B cell (primary cell): ENCODE measurements around the gene DOK5. TPM values are rescaled to one million over a fixed set of nuclear protein-coding genes. Genes with fewer than 3 reads are reported as not detected.

Source experiments
- ATAC-seq: fragments of 200-7000 bp; cut with Tn5 transposase; one replicate; pipeline ENCODE4 v1.10.0; 2021; ENCODE audit warnings: low read depth, mild to moderate bottlenecking, moderate number of reproducible peaks, moderate library complexity
- CTCF ChIA-PET: fragments of 350-600 bp; sonication (Branson Sonifier 250); formaldehyde crosslinking; loops from one replicate; lab custom pipeline; 2021; ENCODE audit warnings: antibody characterized with exemption, inconsistent platforms; lab: Charles Lee
- POLR2A ChIA-PET: fragments of 350-600 bp; sonication (Branson Sonifier 250); formaldehyde crosslinking; loops from one replicate; lab custom pipeline; 2021; ENCODE audit warnings: antibody characterized with exemption; lab: Charles Lee
- DNase-seq: peaks from one replicate; pipeline ENCODE4 v3.0.0; 2013
- H2AFZ ChIP-seq: 2 replicates; pipeline ENCODE4 v1.6.1; 2012; ENCODE audit warnings: mild to moderate bottlenecking, low read depth, low read length; ENCODE audit not compliant: insufficient read depth, poor library complexity, severe bottlenecking
- H3K27ac ChIP-seq, 2 donors: 1 replicate in 1 of 2; 2 replicates in 1 of 2; pipeline ENCODE4 v1.5.1; 2012 to 2013; ENCODE audit warnings: low read length in 2 of 2, mild to moderate bottlenecking in 2 of 2, moderate library complexity in 1 of 2
- H3K27me3 ChIP-seq, 4 experiments: fragments of 200-600 bp in 1 of 4; sonication (generic) in 1 of 4; replicated peaks in 1 of 4; 1 replicate in 2 of 4; 2 replicates in 2 of 4; pipeline versions ENCODE4 v1.6.1 to v1.7.0; 2013 to 2016; ENCODE audit warnings: low read length in 3 of 4, mild to moderate bottlenecking in 2 of 4, mixed read lengths in 1 of 4, moderate library complexity in 1 of 4; ENCODE audit not compliant: insufficient read depth in 4 of 4, control insufficient read depth in 3 of 4; ENCODE audit errors: control extremely low read depth in 1 of 4
- H3K36me3 ChIP-seq, 2 experiments: replicated peaks in 1 of 2; 1 replicate in 1 of 2; 2 replicates in 1 of 2; pipeline versions ENCODE4 v1.6.1 to v1.7.1; 2013; ENCODE audit warnings: low read length in 1 of 2; ENCODE audit not compliant: insufficient read depth in 2 of 2, control insufficient read depth in 1 of 2; ENCODE audit errors: control extremely low read depth in 1 of 2, extremely low read depth in 1 of 2
- H3K4me1 ChIP-seq, 2 donors: fragments of 200-600 bp in 1 of 2; sonication (generic) in 1 of 2; 1 replicate in 1 of 2; 2 replicates in 1 of 2; pipeline versions ENCODE4 v1.5.1 to v1.6.1; 2013 to 2017; ENCODE audit warnings: low read length in 2 of 2; ENCODE audit not compliant: control insufficient read depth in 2 of 2, insufficient read depth in 2 of 2
- H3K4me2 ChIP-seq: replicated peaks from 2 replicates; pipeline ENCODE3; 2012; ENCODE audit warnings: mild to moderate bottlenecking, low read depth, low read length; ENCODE audit not compliant: poor library complexity, severe bottlenecking
- H3K4me3 ChIP-seq, 5 experiments: fragments of 200-600 bp in 1 of 5; sonication (generic) in 1 of 5; 1 replicate in 3 of 5; 2 replicates in 2 of 5; pipeline versions ENCODE4 v1.5.1 to v1.7.0; 2011 to 2016; ENCODE audit warnings: low read length in 4 of 5, mild to moderate bottlenecking in 4 of 5, low read depth in 2 of 5, control low read depth in 1 of 5, moderate library complexity in 1 of 5; ENCODE audit not compliant: insufficient read depth in 1 of 5; ENCODE audit errors: control extremely low read depth in 1 of 5, extremely low read depth in 1 of 5
- H3K79me2 ChIP-seq: fragments of 200-600 bp; sonication (generic); one replicate; pipeline ENCODE4 v1.6.0; 2016; ENCODE audit warnings: low read length; ENCODE audit not compliant: control insufficient read depth, insufficient read depth
- H3K9ac ChIP-seq: fragments of 200-600 bp; sonication (generic); 2 replicates; pipeline ENCODE4 v1.6.1; 2017; ENCODE audit warnings: mild to moderate bottlenecking, low read length, moderate library complexity
- H3K9me3 ChIP-seq, 3 donors: one replicate each; pipeline versions ENCODE4 v1.6.1 to v1.7.1; 2013; ENCODE audit warnings: low read length in 2 of 3; ENCODE audit not compliant: control insufficient read depth in 2 of 3, insufficient read depth in 1 of 3; ENCODE audit errors: control extremely low read depth in 1 of 3
- H4K20me1 ChIP-seq: 2 replicates; pipeline ENCODE4 v1.6.0; 2012; ENCODE audit warnings: mild to moderate bottlenecking, low read length; ENCODE audit not compliant: insufficient read depth, control insufficient read depth, poor library complexity, severe bottlenecking
- H3K27ac Mint-ChIP-seq: one replicate; pipeline ENCODE4 v1.8.0; 2021; ENCODE audit warnings: mixed read lengths
- H3K27me3 Mint-ChIP-seq: one replicate; pipeline ENCODE4 v1.8.0; 2021; ENCODE audit warnings: mixed read lengths
- H3K4me1 Mint-ChIP-seq: one replicate; pipeline ENCODE4 v1.8.0; 2021; ENCODE audit warnings: mixed read lengths
- H3K4me3 Mint-ChIP-seq: one replicate; pipeline ENCODE4 v1.8.0; 2021; ENCODE audit warnings: mixed read lengths
- H3K9me3 Mint-ChIP-seq: one replicate; pipeline ENCODE4 v1.8.0; 2022; ENCODE audit warnings: mixed read lengths; ENCODE audit not compliant: insufficient read depth
- CTCF ChIP-seq: fragments of 200-600 bp; IDR thresholded peaks from one replicate; pipeline ENCODE4 v1.8.0; 2022; ENCODE audit warnings: antibody characterized with exemption, mild to moderate bottlenecking
- EZH2 ChIP-seq: IDR thresholded peaks from 2 replicates; pipeline ENCODE4 v1.6.1; 2012; ENCODE audit warnings: borderline replicate concordance, low read depth, mild to moderate bottlenecking, moderate library complexity, low read length; ENCODE audit not compliant: insufficient read depth, poor library complexity, severe bottlenecking
- WGBS: methylation state at CpG from one replicate; pipeline ENCODE4 v1.1.5; 2013; ENCODE audit warnings: missing lambda C conversion rate; ENCODE audit not compliant: insufficient coverage; 5-methylcytosine and 5-hydroxymethylcytosine counted together
- intact Hi-C: fragments of 100-400 bp; cut with micrococcal nuclease; formaldehyde crosslinking; loops from one replicate; pipeline ENCODE4 v1.10.0; 2022
- polyA plus RNA-seq: library from polyadenylated mRNA; depleted of rRNA; stranded (reverse); fragments of >200 nt; gene quantifications from 2 replicates; pipeline ENCODE4 v1.2.3, GENCODE V29; 2012
- total RNA-seq, 2 donors: library from RNA; stranded (reverse); fragments of 120-200 nt in 1 of 2; gene quantifications; 1 replicate in 1 of 2; 2 replicates in 1 of 2; pipeline versions ENCODE4 v1.2.3 to v1.2.4, GENCODE V29; 2013 to 2022

DOK5 gene
- total and polyA plus RNA-seq, 2 donors (not counting 1 experiment from before 2014, with no cell fraction given): not detected

- Mint-ChIP-seq H3K9me3 (no peaks in the 10 kb centered on the region), H3K4me3 (no peak overlapping the region), H3K27ac (no peak overlapping the region), H3K27me3 (peaks cover 39% of the 10 kb centered on the region), H3K4me1 (peaks cover 1% of the 10 kb centered on the region)
- Histone ChIP-seq H2AFZ (no peak overlapping the region), H3K79me2 (no peaks in the 10 kb centered on the region), H3K4me2 (no peak overlapping the region), H4K20me1 (no peaks in the 10 kb centered on the region), H3K4me1 (no peaks in the 10 kb centered on the region), H3K9ac (no peak overlapping the region), H3K36me3 (no peaks in the 10 kb centered on the region), H3K4me3 (no peak overlapping the region), H3K27me3 (peaks cover 0 to 24% (median 8%) of the 10 kb centered on the region in 4 experiments), H3K9me3 (peaks cover 0 to 3% (median 0%) of the 10 kb centered on the region in 3 donors), H3K27ac (no peak overlapping the region)
- no peak for DNase-seq
- no peak for ATAC-seq
- intact Hi-C loops: no loop called here
- no peak for TF ChIP-seq CTCF
- TF ChIP-seq EZH2: no peak
- ChIA-PET CTCF (no interaction called here), POLR2A (no interaction called here)
- WGBS: 96% methylated on average over 4 of the region's 5 CpGs
Observed at GRCh38 chr20:54472607-54473006, 2.8 kb upstream of the DOK5 start.

GRCh38 chr20:54473340-54473739 is 2.1 kb upstream of the DOK5 start:
- intact Hi-C loops: no loop called here
- WGBS: 100% methylated on average over 1 of the region's 7 CpGs
- no peak for ATAC-seq
- H3K27me3 ChIP-seq: peaks cover 0 to 25% (median 10%) of the 10 kb centered on the region in 4 experiments
- no peaks in the 10 kb centered on the region for H3K4me1 ChIP-seq
- ChIA-PET POLR2A (no interaction called here), CTCF (interaction anchor here (1.1 kb wide), 1 partner anchor 10 kb away, joined by 3 read pairs; no protein-coding TSS in a partner anchor)
- H3K4me3 ChIP-seq: no peak overlapping the region
- no peaks in the 10 kb centered on the region for H3K79me2 ChIP-seq
- no peak overlapping the region for H3K9ac ChIP-seq
- H3K36me3 ChIP-seq: no peaks in the 10 kb centered on the region
- H3K9me3 Mint-ChIP-seq: no peaks in the 10 kb centered on the region
- H3K27me3 Mint-ChIP-seq: peaks cover 41% of the 10 kb centered on the region
- no peak overlapping the region for H3K4me3 Mint-ChIP-seq
- H3K9me3 ChIP-seq: peaks cover 0 to 3% (median 0%) of the 10 kb centered on the region in 3 donors
- no peak overlapping the region for H3K4me2 ChIP-seq
- TF ChIP-seq CTCF (no peak), EZH2 (no peak)
- no peaks in the 10 kb centered on the region for H4K20me1 ChIP-seq
- no peak overlapping the region for H3K27ac Mint-ChIP-seq
- no peak overlapping the region for H2AFZ ChIP-seq
- peaks cover 1% of the 10 kb centered on the region for H3K4me1 Mint-ChIP-seq
- no peak overlapping the region for H3K27ac ChIP-seq
- no peak for DNase-seq
